Measurements from ENCODE around the gene DDX20.

DNA sequence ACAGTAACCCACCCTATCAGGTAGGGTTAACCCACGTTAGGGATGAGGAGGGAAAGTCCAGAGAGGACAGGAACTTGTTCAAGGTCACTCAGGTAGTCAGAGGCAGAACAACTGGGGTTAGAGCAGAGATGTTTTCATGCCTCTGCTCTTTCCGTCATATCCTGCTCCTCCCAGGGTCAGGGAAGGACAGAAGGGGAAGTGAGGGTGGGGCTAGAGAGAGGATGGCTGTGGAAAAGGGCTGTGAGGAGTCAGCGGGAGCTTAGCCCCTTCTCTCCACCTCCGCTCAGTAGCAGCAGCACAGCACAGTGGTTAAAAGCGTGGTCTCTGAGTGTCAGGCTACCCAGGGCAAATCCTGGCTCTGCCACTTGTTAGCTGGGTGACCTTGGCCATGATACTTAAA, 36.5 kb downstream of the DDX20 start:
- TF ChIP-seq, protein P1, sequence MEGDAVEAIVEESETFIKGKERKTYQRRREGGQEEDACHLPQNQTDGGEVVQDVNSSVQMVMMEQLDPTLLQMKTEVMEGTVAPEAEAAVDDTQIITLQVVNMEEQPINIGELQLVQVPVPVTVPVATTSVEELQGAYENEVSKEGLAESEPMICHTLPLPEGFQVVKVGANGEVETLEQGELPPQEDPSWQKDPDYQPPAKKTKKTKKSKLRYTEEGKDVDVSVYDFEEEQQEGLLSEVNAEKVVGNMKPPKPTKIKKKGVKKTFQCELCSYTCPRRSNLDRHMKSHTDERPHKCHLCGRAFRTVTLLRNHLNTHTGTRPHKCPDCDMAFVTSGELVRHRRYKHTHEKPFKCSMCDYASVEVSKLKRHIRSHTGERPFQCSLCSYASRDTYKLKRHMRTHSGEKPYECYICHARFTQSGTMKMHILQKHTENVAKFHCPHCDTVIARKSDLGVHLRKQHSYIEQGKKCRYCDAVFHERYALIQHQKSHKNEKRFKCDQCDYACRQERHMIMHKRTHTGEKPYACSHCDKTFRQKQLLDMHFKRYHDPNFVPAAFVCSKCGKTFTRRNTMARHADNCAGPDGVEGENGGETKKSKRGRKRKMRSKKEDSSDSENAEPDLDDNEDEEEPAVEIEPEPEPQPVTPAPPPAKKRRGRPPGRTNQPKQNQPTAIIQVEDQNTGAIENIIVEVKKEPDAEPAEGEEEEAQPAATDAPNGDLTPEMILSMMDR (IDR thresholded peaks at IDR 0.05) = no peak
- TF ChIP-seq POLR2AphosphoS5 (IDR thresholded peaks at IDR 0.05) (no peak), POLR2A (IDR thresholded peaks at IDR 0.05) (no peak)

Measured in upper lobe of left lung (tissue), 4 donors.